B cell (primary cell): ENCODE data around the gene LPIN3.

Experiments used
- EZH2 ChIP-seq: IDR thresholded peaks from 2 replicates; pipeline ENCODE4 v1.6.1; 2012; ENCODE audit warnings: borderline replicate concordance, low read depth, mild to moderate bottlenecking, moderate library complexity, low read length; ENCODE audit not compliant: insufficient read depth, poor library complexity, severe bottlenecking
- TF ChIP-seq, protein P1 (sequence below): fragments of 200-600 bp; IDR thresholded peaks from one replicate; pipeline ENCODE4 v1.8.0; 2022; ENCODE audit warnings: antibody characterized with exemption, mild to moderate bottlenecking

DNA sequence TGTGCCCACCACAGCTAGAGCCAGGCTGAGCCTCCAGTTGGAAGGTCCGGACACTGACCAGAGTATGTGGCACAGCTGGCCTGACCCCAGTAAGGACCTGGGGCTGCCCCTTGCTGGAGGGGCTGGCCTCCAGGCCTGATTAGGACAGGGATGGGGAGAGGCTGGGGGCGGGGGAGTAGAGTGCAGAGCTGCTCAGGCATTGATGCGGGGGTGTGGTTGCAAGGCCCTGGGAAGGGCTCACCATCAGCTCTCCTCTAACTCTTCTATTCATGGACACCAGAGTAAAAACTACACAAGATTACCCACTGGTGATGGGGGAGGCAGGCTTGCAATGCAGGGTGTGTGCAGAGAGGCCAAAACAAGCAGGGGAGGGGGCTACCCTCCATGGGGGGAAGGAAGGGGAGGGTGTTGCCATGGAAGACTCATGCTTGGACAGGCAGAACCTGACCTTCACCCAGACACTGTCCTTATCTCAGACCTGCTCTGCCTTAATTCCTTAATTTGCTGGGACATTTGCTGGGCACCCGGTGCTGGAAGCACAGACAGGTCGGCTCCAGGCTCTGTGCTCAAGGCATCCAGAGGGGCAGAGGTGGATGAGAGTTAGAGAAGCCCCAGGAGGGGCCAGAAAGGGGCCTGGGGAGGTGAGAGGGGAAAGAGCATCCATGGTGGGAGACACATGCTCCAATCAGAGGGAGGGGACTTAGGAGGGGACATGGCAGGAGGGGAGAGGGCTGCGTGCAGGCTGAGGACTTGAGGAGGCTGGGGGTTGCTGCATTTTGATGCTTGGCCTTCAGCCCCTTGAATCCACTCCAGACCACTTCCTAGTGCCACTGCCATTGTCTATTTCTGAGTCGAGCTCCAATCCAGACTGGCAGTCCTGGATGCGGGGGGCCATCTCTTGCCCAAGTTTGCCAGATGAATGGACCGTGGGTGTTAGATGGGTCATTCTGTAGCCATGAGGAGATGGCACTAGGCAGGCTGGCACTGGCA is 33.6 kb downstream of the LPIN3 start:
- TF ChIP-seq, protein P1, sequence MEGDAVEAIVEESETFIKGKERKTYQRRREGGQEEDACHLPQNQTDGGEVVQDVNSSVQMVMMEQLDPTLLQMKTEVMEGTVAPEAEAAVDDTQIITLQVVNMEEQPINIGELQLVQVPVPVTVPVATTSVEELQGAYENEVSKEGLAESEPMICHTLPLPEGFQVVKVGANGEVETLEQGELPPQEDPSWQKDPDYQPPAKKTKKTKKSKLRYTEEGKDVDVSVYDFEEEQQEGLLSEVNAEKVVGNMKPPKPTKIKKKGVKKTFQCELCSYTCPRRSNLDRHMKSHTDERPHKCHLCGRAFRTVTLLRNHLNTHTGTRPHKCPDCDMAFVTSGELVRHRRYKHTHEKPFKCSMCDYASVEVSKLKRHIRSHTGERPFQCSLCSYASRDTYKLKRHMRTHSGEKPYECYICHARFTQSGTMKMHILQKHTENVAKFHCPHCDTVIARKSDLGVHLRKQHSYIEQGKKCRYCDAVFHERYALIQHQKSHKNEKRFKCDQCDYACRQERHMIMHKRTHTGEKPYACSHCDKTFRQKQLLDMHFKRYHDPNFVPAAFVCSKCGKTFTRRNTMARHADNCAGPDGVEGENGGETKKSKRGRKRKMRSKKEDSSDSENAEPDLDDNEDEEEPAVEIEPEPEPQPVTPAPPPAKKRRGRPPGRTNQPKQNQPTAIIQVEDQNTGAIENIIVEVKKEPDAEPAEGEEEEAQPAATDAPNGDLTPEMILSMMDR: no peak
- TF ChIP-seq EZH2: no peak
